DOHH2 (cell line): ENCODE data around the gene EXOSC9.

Experiments used
- H3F3A ChIP-seq: fragments of 200-600 bp; sonication (generic), shearing (Covaris generic); 2 replicates; pipeline ENCODE4 v1.6.0; 2016; ENCODE audit warnings: antibody characterized with exemption, mild to moderate bottlenecking; ENCODE audit not compliant: control insufficient read depth, insufficient read depth
- H3K27ac ChIP-seq: fragments of 200-600 bp; sonication (generic); 2 replicates; pipeline ENCODE4 v1.5.1; 2014; ENCODE audit warnings: low read depth, mild to moderate bottlenecking, low read length, moderate library complexity
- H3K27me3 ChIP-seq: fragments of 200-600 bp; sonication (generic); 2 replicates; pipeline ENCODE4 v1.6.1; 2014; ENCODE audit warnings: mild to moderate bottlenecking, low read length, mixed read lengths; ENCODE audit not compliant: control insufficient read depth
- H3K36me3 ChIP-seq: fragments of 200-600 bp; sonication (generic); 2 replicates; pipeline ENCODE4 v1.6.1; 2014; ENCODE audit warnings: mild to moderate bottlenecking, low read length, moderate library complexity, mixed read lengths; ENCODE audit not compliant: control insufficient read depth
- H3K4me1 ChIP-seq: fragments of 200-600 bp; sonication (generic); 2 replicates; pipeline ENCODE4 v1.6.1; 2014; ENCODE audit warnings: mild to moderate bottlenecking, low read length, mixed read lengths; ENCODE audit not compliant: control insufficient read depth
- H3K4me2 ChIP-seq: fragments of 200-600 bp; sonication (generic); 2 replicates; pipeline ENCODE4 v1.6.0; 2014; ENCODE audit warnings: mild to moderate bottlenecking, low read length, moderate library complexity
- H3K4me3 ChIP-seq: fragments of 200-600 bp; sonication (generic); 2 replicates; pipeline ENCODE4 v1.5.1; 2014; ENCODE audit warnings: mild to moderate bottlenecking, low read length, mixed read lengths
- H3K79me2 ChIP-seq: fragments of 200-600 bp; sonication (generic); 2 replicates; pipeline ENCODE4 v1.6.1; 2014; ENCODE audit warnings: mild to moderate bottlenecking, low read length, mixed read lengths; ENCODE audit not compliant: control insufficient read depth
- H3K9me2 ChIP-seq: fragments of 200-600 bp; sonication (generic); replicated peaks from 2 replicates; pipeline ENCODE4 v1.6.1; 2014; ENCODE audit warnings: mild to moderate bottlenecking, low read length, mixed read lengths; ENCODE audit not compliant: control insufficient read depth
- H3K9me3 ChIP-seq: fragments of 200-600 bp; sonication (generic); 2 replicates; pipeline ENCODE4 v1.6.1; 2014; ENCODE audit warnings: antibody characterized with exemption, low read length, mixed read lengths; ENCODE audit not compliant: control insufficient read depth, insufficient read depth
- H4K20me1 ChIP-seq: fragments of 200-600 bp; sonication (generic); 2 replicates; pipeline ENCODE4 v1.6.0; 2014; ENCODE audit warnings: low read depth, mild to moderate bottlenecking, antibody characterized with exemption, low read length, moderate library complexity; ENCODE audit not compliant: control insufficient read depth, insufficient read depth
- EZH2phosphoT487 ChIP-seq: fragments of 200-600 bp; sonication (generic); IDR thresholded peaks from 2 replicates; pipeline ENCODE4 v1.6.1; 2017; ENCODE audit warnings: borderline replicate concordance, mild to moderate bottlenecking, antibody characterized with exemption, low read length, moderate library complexity, mixed read lengths
- TF ChIP-seq, protein P1 (sequence below): fragments of 200-600 bp; sonication (generic); IDR thresholded peaks from one replicate; pipeline ENCODE4 v1.5.1; 2014; ENCODE audit warnings: antibody characterized with exemption, mild to moderate bottlenecking, low read depth, low read length; ENCODE audit not compliant: poor library complexity, severe bottlenecking

EXOSC9 gene

DNA sequence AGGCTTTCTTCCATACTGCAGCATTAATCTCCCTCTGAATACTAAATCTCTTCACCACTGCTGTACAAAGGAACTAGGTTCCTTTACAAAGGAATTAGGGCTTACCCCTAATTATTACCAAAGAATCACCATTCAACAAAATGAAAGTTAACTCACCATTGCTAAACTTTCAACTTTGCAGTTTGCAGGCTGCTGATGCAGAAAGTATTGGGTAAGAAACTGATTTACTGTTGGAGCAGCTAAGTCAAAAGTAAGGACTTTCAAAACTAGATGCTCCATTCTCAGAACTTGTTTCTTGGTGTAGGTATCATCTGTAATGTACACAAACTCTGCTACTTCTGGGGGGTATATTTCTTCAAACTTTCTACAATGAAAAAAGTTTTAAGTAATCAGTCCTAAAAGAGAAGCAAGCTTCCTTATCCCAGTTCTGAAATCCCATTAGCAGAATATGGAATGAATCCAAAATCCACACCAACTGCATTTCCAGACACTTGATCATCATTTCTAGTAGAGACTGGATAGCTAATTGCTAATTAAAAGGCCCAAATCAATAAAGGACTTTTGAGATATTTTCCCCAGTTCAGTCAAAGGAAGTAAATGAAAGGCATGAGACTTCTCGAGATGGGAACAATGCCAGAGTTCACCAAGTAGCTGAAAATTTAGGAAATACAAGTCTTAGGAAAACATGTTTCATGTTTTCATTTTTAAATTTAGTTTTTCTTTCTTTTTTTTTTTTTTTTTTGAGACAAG is 18.3 kb downstream of the EXOSC9 start:
- H3K4me2 ChIP-seq = no peak overlapping the region
- H3K9me2 ChIP-seq = no peaks in the 10 kb centered on the region
- peaks cover 92% of the 10 kb centered on the region for H3K36me3 ChIP-seq
- peaks cover 41% of the 10 kb centered on the region for H3K4me1 ChIP-seq
- peaks cover 51% of the 10 kb centered on the region for H3F3A ChIP-seq
- TF ChIP-seq, protein P1, sequence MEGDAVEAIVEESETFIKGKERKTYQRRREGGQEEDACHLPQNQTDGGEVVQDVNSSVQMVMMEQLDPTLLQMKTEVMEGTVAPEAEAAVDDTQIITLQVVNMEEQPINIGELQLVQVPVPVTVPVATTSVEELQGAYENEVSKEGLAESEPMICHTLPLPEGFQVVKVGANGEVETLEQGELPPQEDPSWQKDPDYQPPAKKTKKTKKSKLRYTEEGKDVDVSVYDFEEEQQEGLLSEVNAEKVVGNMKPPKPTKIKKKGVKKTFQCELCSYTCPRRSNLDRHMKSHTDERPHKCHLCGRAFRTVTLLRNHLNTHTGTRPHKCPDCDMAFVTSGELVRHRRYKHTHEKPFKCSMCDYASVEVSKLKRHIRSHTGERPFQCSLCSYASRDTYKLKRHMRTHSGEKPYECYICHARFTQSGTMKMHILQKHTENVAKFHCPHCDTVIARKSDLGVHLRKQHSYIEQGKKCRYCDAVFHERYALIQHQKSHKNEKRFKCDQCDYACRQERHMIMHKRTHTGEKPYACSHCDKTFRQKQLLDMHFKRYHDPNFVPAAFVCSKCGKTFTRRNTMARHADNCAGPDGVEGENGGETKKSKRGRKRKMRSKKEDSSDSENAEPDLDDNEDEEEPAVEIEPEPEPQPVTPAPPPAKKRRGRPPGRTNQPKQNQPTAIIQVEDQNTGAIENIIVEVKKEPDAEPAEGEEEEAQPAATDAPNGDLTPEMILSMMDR = no peak
- no peak for TF ChIP-seq EZH2phosphoT487
- H3K27me3 ChIP-seq = no peaks in the 10 kb centered on the region
- peaks cover 10% of the 10 kb centered on the region; the same call in 1 of the 2 replicates for H4K20me1 ChIP-seq
- no peaks in the 10 kb centered on the region for H3K9me3 ChIP-seq
- peaks cover 82% of the 10 kb centered on the region for H3K79me2 ChIP-seq
- no peak overlapping the region for H3K4me3 ChIP-seq
- H3K27ac ChIP-seq = no peak overlapping the region

DNA sequence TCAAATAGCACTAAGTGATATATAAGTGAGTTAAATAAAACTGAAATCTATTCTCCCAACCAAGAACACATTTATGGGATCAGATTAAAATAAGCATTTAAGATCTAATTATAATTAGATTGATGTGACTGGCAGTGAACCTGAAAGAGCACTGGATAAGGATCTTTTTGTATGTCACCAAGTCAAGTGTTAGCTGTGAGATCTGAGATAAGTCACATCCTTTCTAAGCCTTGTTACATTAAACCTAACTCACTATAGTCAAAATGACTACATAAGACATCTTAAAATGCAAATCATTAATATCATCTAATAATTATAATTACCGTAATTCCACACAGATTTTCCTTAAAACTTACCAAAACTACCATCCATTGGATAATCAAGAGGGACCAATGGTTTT is 20.9 kb downstream of the EXOSC9 start:
- H3K4me1 ChIP-seq = peaks cover 47% of the 10 kb centered on the region

DNA sequence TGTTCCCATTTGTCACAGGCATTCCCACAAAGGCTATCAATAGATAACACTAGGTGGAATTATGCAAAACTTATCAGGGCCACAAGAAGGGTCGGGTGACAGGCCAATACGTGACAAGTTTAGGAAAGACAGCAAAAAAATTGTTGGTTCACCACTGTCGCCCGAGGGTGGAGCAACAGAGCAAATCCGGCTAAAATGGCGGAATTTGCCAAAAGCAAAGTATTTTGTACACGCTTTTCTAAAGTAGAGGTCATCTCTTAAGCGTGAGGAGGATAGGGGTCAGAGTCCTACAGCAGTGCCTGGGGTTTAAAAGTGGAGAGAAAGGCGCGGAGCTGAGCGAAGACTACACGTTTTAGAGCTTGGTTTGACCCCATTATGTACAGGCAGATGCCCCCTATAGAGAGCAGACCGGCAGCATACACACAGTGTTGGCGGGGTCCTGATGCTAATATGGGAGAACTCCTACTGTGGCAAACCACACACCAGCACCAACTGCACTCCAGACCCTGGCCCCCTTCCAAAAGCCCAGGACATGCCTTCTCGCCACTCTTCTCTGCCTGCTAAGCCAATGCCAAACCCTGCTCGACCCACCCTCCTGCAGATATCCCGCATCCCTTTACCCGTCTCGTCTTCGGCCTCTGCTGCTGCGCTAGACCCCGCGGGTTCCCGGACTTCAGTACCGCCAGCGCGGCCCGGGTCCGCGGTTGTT is 21.8 kb downstream of the EXOSC9 start:
- H3K9me3 ChIP-seq = no peaks in the 10 kb centered on the region
- H3K79me2 ChIP-seq = peaks cover 57% of the 10 kb centered on the region
- peaks cover 46% of the 10 kb centered on the region for H3K4me1 ChIP-seq
- TF ChIP-seq EZH2phosphoT487 = no peak
- TF ChIP-seq, protein P1 = peak; percentile 53
- peaks cover 58% of the 10 kb centered on the region for H3K36me3 ChIP-seq
- H4K20me1 ChIP-seq = peaks cover 5% of the 10 kb centered on the region; the same call in 1 of the 2 replicates
- no peaks in the 10 kb centered on the region for H3K9me2 ChIP-seq
- no peaks in the 10 kb centered on the region for H3K27me3 ChIP-seq
- H3K27ac ChIP-seq = peak overlapping the region; percentile 82
- H3K4me3 ChIP-seq = peak overlapping the region; percentile 98
- H3F3A ChIP-seq = peaks cover 25% of the 10 kb centered on the region
- peak overlapping the region; percentile 85 for H3K4me2 ChIP-seq

More for the DNA sequence above, 20.9 kb downstream of the EXOSC9 start:
- Histone ChIP-seq H4K20me1 (peaks cover 10% of the 10 kb centered on the region; the same call in 1 of the 2 replicates), H3F3A (peaks cover 33% of the 10 kb centered on the region), H3K4me2 (peak overlapping the region; percentile 85), H3K27me3 (no peaks in the 10 kb centered on the region), H3K4me3 (peak overlapping the region; percentile 98), H3K79me2 (peaks cover 65% of the 10 kb centered on the region), H3K9me3 (no peaks in the 10 kb centered on the region), H3K9me2 (no peaks in the 10 kb centered on the region), H3K27ac (peak overlapping the region; percentile 82), H3K36me3 (peaks cover 66% of the 10 kb centered on the region)
- TF ChIP-seq EZH2phosphoT487 = no peak
- TF ChIP-seq, protein P1 = no peak
